K562 (cell line): ENCODE measurements around the gene BCAM. TPM values are rescaled to one million over a fixed set of nuclear protein-coding genes. Genes with fewer than 3 reads are reported as not detected.

Experiments
- ASH1L ChIP-seq: fragments of 450-650 bp; IDR thresholded peaks from 2 replicates; pipeline ENCODE4 v1.6.1; 2018; ENCODE audit warnings: borderline replicate concordance, mild to moderate bottlenecking, low read depth; ENCODE audit not compliant: partially characterized antibody
- BCOR ChIP-seq: fragments of 450-650 bp; IDR thresholded peaks from 2 replicates; pipeline ENCODE4 v1.6.1; 2016
- E2F8 ChIP-seq: fragments of 450-650 bp; IDR thresholded peaks from 2 replicates; pipeline ENCODE4 v1.7.1; 2018; ENCODE audit warnings: mild to moderate bottlenecking, low read depth; ENCODE audit not compliant: partially characterized antibody
- HNRNPH1 ChIP-seq: fragments of 200-400 bp; formaldehyde crosslinking; optimal IDR thresholded peaks from 2 replicates; pipeline ENCODE3; 2017; ENCODE audit warnings: low read depth, mild to moderate bottlenecking, low read length, moderate library complexity
- LCOR ChIP-seq: sonication (generic); formaldehyde crosslinking; IDR thresholded peaks from 2 replicates; pipeline ENCODE4 v1.8.0; 2022; ENCODE audit warnings: mild to moderate bottlenecking, missing genetic modification reagents
- POLR2B ChIP-seq: fragments of 450-650 bp; IDR thresholded peaks from 2 replicates; pipeline ENCODE4 v1.6.1; 2018; ENCODE audit warnings: low read depth; ENCODE audit not compliant: partially characterized antibody
- PRDM10 ChIP-seq: fragments of 450-650 bp; IDR thresholded peaks from 2 replicates; pipeline ENCODE4 v1.6.1; 2018; ENCODE audit not compliant: partially characterized antibody
- RFX7 ChIP-seq: fragments of 250-450 bp; sonication (Bioruptor Pico); IDR thresholded peaks from 2 replicates; pipeline ENCODE4 v1.5.1; 2021; ENCODE audit warnings: mild to moderate bottlenecking
- SIN3B ChIP-seq: fragments of 450-650 bp; IDR thresholded peaks from 2 replicates; pipeline ENCODE4 v1.6.1; 2017; ENCODE audit warnings: low read depth, mild to moderate bottlenecking, moderate library complexity
- SP1 ChIP-seq: sonication (generic); formaldehyde crosslinking; IDR thresholded peaks from 2 replicates; pipeline ENCODE4 v1.8.1; 2022; ENCODE audit warnings: mild to moderate bottlenecking, missing genetic modification reagents
- SP2 ChIP-seq: IDR thresholded peaks from 2 replicates; pipeline ENCODE4 v1.6.1; 2011; ENCODE audit warnings: mild to moderate bottlenecking, low read depth, low read length, moderate library complexity; ENCODE audit not compliant: poor library complexity, severe bottlenecking; ENCODE audit errors: extremely low read depth
- ZBTB2 ChIP-seq: fragments of 450-650 bp; IDR thresholded peaks from 2 replicates; pipeline ENCODE4 v1.6.1; 2016; ENCODE audit warnings: antibody characterized with exemption
- ZBTB34 ChIP-seq: fragments of 250-450 bp; sonication (Bioruptor Pico); IDR thresholded peaks from 2 replicates; pipeline ENCODE4 v1.8.0; 2021; ENCODE audit warnings: mild to moderate bottlenecking, moderate library complexity
- ZNF280B ChIP-seq: fragments of 250-450 bp; sonication (Bioruptor Pico); IDR thresholded peaks from 2 replicates; pipeline ENCODE4 v1.5.1; 2021; ENCODE audit warnings: mild to moderate bottlenecking
- ZNF41 ChIP-seq: fragments of 250-450 bp; sonication (Bioruptor Pico); conservative IDR thresholded peaks from 2 replicates; pipeline ENCODE4 v1.4.0; 2020; ENCODE audit warnings: mild to moderate bottlenecking
- ZNF583 ChIP-seq: fragments of 250-450 bp; sonication (Bioruptor Pico); IDR thresholded peaks from 2 replicates; pipeline ENCODE4 v1.4.0; 2020
- polyA plus RNA-seq, 8 experiments: library from polyadenylated mRNA; depleted of rRNA in 4 of 8; stranded (reverse) in 5 of 8; unstranded in 3 of 8; fragments of >200 nt; fragmentation: Nextera tagmentation in 2 of 8; fragmentation: Illumina TruSeq in 1 of 8; extraction: Ambion mirVana in 2 of 8; extraction: Trizol in 1 of 8; gene quantifications; 2 replicates each; pipeline versions ENCODE4 v1.2.1 to v1.2.3, GENCODE V29; 2011 to 2014; ENCODE audit warnings: inconsistent platforms in 1 of 8, missing spikeins in 1 of 8
- total RNA-seq, 7 experiments: library from RNA; depleted of rRNA in 6 of 7; stranded (reverse); fragments of >200 nt in 6 of 7; fragmentation: Illumina TruSeq in 2 of 7; extraction: Trizol in 2 of 7; gene quantifications; 2 replicates each; pipeline versions ENCODE4 v1.2.1 to v1.2.3, GENCODE V29; 2011 to 2021; ENCODE audit warnings: low replicate concordance in 1 of 7

The BCAM gene
- total and polyA plus RNA-seq, 9 of the 15 experiments (the other 6 are each of a cell fraction or from before 2014, with no cell fraction given), result 0.07 to 1.3 (median 0.33) TPM; not detected in 2

- TF ChIP-seq ZNF280B (CRISPR knock-in tag) (no peak), POLR2B (peak; percentile 22), SP2 (no peak), BCOR (peak; percentile 52; the same call in 1 of the 2 replicates), PRDM10 (peak; percentile 72), SP1 (peak; percentile 64), E2F8 (peak; percentile 38), HNRNPH1 (no peak), RFX7 (CRISPR knock-in tag) (no peak), ASH1L (no peak), LCOR (CRISPR knock-in tag) (no peak), ZBTB2 (peak; percentile 77), ZBTB34 (CRISPR knock-in tag) (no peak), SIN3B (peak; percentile 50; the same call in 1 of the 2 replicates), ZNF583 (CRISPR knock-in tag) (no peak), ZNF41 (CRISPR knock-in tag) (peak; percentile 42; the same call in 1 of the 2 replicates)
Measured at GRCh38 chr19:44845612-44846454, 36.9 kb downstream of the BCAM start, which contains the start of gene NECTIN2 (continued).
